HEK293T (cell line): ENCODE data around the gene ST3GAL6.
A peak's percentile ranks its signal among the peaks of the same experiment; 100 is the strongest.
"Not testable (repeated sequence)": the region's sequence is repeated elsewhere in the genome, so short reads cannot be mapped to it uniquely, and the experiment has no call there.

Source experiments
- CTCF ChIA-PET: fragments of 350-600 bp; formaldehyde crosslinking; extraction: SDS; loops from one replicate; lab custom pipeline; 2021; ENCODE audit warnings: antibody characterized with exemption, inconsistent platforms; lab: Yijun Ruan, JAX
- POLR2A ChIA-PET: fragments of 350-600 bp; formaldehyde crosslinking; extraction: SDS; loops from one replicate; lab custom pipeline; 2020; ENCODE audit warnings: antibody characterized with exemption, inconsistent platforms; lab: Yijun Ruan, JAX
- DNase-seq: peaks from one replicate; pipeline ENCODE4 v3.0.0; 2012; ENCODE audit warnings: mixed read lengths; ENCODE audit errors: extremely low spot score
- ARNT ChIP-seq: fragments of 450-650 bp; IDR thresholded peaks from 2 replicates; pipeline ENCODE4 v1.6.1; 2017; ENCODE audit warnings: mild to moderate bottlenecking
- BHLHE40 ChIP-seq: fragments of 450-650 bp; IDR thresholded peaks from 2 replicates; pipeline ENCODE4 v1.6.1; 2016; ENCODE audit warnings: mild to moderate bottlenecking, moderate library complexity, borderline replicate concordance
- CTBP1 ChIP-seq: fragments of 450-650 bp; IDR thresholded peaks from 2 replicates; pipeline ENCODE4 v1.6.1; 2016; ENCODE audit warnings: borderline replicate concordance
- ELF4 ChIP-seq: fragments of 450-650 bp; IDR thresholded peaks from 2 replicates; pipeline ENCODE4 v1.6.1; 2017; ENCODE audit warnings: antibody characterized with exemption
- FOXA1 ChIP-seq: fragments of 450-650 bp; IDR thresholded peaks from 2 replicates; pipeline ENCODE4 v1.6.1; 2016; ENCODE audit warnings: mild to moderate bottlenecking
- FOXK2 ChIP-seq: fragments of 450-650 bp; IDR thresholded peaks from 2 replicates; pipeline ENCODE4 v1.6.1; 2016; ENCODE audit warnings: mild to moderate bottlenecking
- FOXM1 ChIP-seq: fragments of 450-650 bp; IDR thresholded peaks from 2 replicates; pipeline ENCODE4 v1.6.1; 2017; ENCODE audit warnings: mild to moderate bottlenecking, borderline replicate concordance
- HDGF ChIP-seq: fragments of 450-650 bp; IDR thresholded peaks from 2 replicates; pipeline ENCODE4 v1.6.1; 2017; ENCODE audit warnings: antibody characterized with exemption, borderline replicate concordance
- L3MBTL2 ChIP-seq: fragments of 450-650 bp; conservative IDR thresholded peaks from 2 replicates; pipeline ENCODE4 v1.6.1; 2016; ENCODE audit warnings: mild to moderate bottlenecking
- LEF1 ChIP-seq: fragments of 450-650 bp; IDR thresholded peaks from 2 replicates; pipeline ENCODE4 v1.6.1; 2017; ENCODE audit warnings: mild to moderate bottlenecking, borderline replicate concordance
- NFRKB ChIP-seq: fragments of 450-650 bp; IDR thresholded peaks from 2 replicates; pipeline ENCODE4 v1.6.1; 2016; ENCODE audit warnings: mild to moderate bottlenecking, moderate library complexity
- PKNOX1 ChIP-seq: fragments of 450-650 bp; IDR thresholded peaks from 2 replicates; pipeline ENCODE4 v1.6.1; 2016
- SP1 ChIP-seq: fragments of 450-650 bp; IDR thresholded peaks from 2 replicates; pipeline ENCODE4 v1.6.1; 2017
- SUZ12 ChIP-seq: fragments of 450-650 bp; IDR thresholded peaks from 2 replicates; pipeline ENCODE4 v1.6.1; 2016; ENCODE audit warnings: mild to moderate bottlenecking
- TARDBP ChIP-seq: fragments of 450-650 bp; IDR thresholded peaks from 2 replicates; pipeline ENCODE4 v1.6.1; 2016
- ZNF384 ChIP-seq: fragments of 450-650 bp; IDR thresholded peaks from 2 replicates; pipeline ENCODE4 v1.6.1; 2016

ST3GAL6 gene

GRCh38 chr3:98823791-98824190 lies 60.7 kb downstream of the ST3GAL6 start:
- no peak for DNase-seq
- ChIA-PET POLR2A (no interaction called here), CTCF (interaction anchor here (0.6 to 1.0 kb wide), 3 partner anchors 9 to 170 kb away, joined by 3 to 6 read pairs (median 3); no protein-coding TSS in a partner anchor)
- TF ChIP-seq FOXA1 = no peak
- no peak for TF ChIP-seq ELF4
- TF ChIP-seq CTBP1 = no peak
- no peak for TF ChIP-seq FOXM1
- no peak for TF ChIP-seq ZNF384
- no peak for TF ChIP-seq L3MBTL2
- TF ChIP-seq SP1 = no peak
- TF ChIP-seq TARDBP = no peak
- no peak for TF ChIP-seq BHLHE40

- DNase-seq = no peak
These were observed 61.1 kb downstream of the ST3GAL6 start for GRCh38 chr3:98824256-98824655.

GRCh38 chr3:98826126-98826525 lies 63.0 kb downstream of the ST3GAL6 start:
- DNase-seq = no peak
- CTCF ChIA-PET = interaction anchor here (0.6 to 0.9 kb wide), 3 partner anchors 65 to 781 kb away, joined by 3 to 4 read pairs (median 3); no protein-coding TSS in a partner anchor
- TF ChIP-seq SUZ12 = no peak
- no peak for TF ChIP-seq FOXM1
- no peak for TF ChIP-seq ZNF384
- POLR2A ChIA-PET = no interaction called here

More at GRCh38 chr3:98824256-98824655, 61.1 kb downstream of the ST3GAL6 start:
- POLR2A ChIA-PET = no interaction called here
- TF ChIP-seq TARDBP = no peak
- no peak for TF ChIP-seq FOXM1
- no peak for TF ChIP-seq ZNF384
- no peak for TF ChIP-seq FOXK2
- no peak for TF ChIP-seq L3MBTL2
- no peak for TF ChIP-seq ARNT
- TF ChIP-seq ELF4 = no peak
- TF ChIP-seq BHLHE40 = no peak
- no peak for TF ChIP-seq FOXA1
- no peak for TF ChIP-seq NFRKB
- TF ChIP-seq LEF1 = no peak
- TF ChIP-seq CTBP1 = no peak
- no peak for TF ChIP-seq PKNOX1
- no peak for TF ChIP-seq SUZ12
- TF ChIP-seq HDGF = no peak
- TF ChIP-seq SP1 = no peak
- CTCF ChIA-PET = interaction anchor here (0.5 to 1.0 kb wide), 4 partner anchors 8 to 672 kb away, joined by 3 to 6 read pairs (median 3); no protein-coding TSS in a partner anchor

DNA sequence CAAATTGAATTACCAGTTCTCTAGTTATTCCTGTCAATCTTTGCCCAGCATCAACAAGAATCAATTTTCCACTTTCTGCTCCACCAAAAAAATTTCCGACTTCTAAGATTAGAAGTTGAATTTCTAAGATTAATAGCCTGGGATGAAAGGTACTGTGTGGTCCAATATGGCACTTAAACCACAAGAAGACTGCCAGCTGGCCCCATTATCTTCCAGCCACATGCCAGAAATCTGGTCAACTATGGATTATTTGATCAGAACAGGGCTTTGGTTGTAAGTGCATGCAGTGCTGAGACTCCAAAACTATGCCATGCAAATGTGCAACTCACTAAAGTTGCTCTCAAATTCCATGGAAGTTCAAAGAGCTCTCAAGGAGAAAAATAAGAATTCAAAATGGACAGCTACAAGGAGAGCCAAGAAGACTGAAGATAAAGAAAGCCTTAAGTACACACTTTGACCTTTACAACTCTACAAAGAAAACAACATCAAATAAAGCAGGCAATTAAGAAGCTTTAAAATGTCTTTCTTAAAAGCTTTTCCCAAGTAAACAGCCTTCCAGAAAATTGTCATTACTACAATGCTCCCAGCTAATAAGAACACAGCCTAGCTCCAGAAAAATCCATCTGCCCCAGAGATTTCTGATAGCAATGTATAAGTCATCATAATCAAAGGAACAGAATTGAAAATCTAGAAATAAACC lies 64.2 kb downstream of the ST3GAL6 start:
- ChIA-PET CTCF (interaction anchor here (1.1 kb wide), 2 partner anchors 11 to 167 kb away, joined by 3 read pairs; no protein-coding TSS in a partner anchor), POLR2A (no interaction called here)
- DNase-seq = no peak
- no peak for TF ChIP-seq FOXA1

DNA sequence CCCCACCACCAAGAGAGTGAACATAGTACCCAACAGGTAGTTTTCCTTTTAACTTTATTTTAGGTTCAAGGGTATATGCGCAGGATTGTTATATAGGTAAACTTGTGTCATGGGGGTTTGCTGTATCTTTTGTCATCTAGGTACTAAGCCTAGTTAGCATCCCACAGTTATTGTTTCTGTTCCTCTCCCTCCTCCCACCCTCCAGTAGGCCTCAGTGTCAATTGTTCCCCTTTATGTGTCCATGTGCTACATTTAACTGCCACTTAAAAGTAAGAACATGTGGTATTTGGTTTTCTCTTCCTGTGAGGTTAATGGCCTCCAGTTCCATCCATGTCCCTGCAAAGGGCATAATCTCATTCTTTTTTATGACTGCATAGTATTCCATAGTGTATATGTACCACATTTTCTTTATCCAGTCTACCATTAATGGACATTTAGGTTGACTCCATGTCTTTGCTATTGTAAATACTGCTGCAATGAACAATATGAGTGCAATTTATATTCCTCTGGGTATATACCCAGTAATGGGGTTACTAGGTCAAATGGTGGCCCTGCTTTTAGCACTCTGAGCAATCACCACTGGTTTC lies 66.2 kb downstream of the ST3GAL6 start:
- ChIA-PET POLR2A (no interaction called here), CTCF (interaction anchor here (1.0 kb wide), 1 partner anchor 154 kb away, joined by 4 read pairs; no protein-coding TSS in a partner anchor)
- no peak for DNase-seq
- no peak for TF ChIP-seq LEF1
- no peak for TF ChIP-seq ZNF384
- TF ChIP-seq FOXK2 = no peak
- TF ChIP-seq NFRKB = no peak
- no peak for TF ChIP-seq ELF4
- no peak for TF ChIP-seq L3MBTL2
- TF ChIP-seq FOXA1 = no peak
- TF ChIP-seq SUZ12 = no peak
- TF ChIP-seq BHLHE40 = no peak
- TF ChIP-seq TARDBP = no peak
- no peak for TF ChIP-seq CTBP1
- no peak for TF ChIP-seq HDGF
- no peak for TF ChIP-seq FOXM1
- TF ChIP-seq ARNT = no peak
- no peak for TF ChIP-seq SP1
- no peak for TF ChIP-seq PKNOX1

- peak; percentile 37 for TF ChIP-seq L3MBTL2
- DNase-seq, CTCF ChIA-PET, POLR2A ChIA-PET: not testable (repeated sequence)
These were observed 67.9 kb downstream of the ST3GAL6 start for GRCh38 chr3:98831060-98831459.

DNA sequence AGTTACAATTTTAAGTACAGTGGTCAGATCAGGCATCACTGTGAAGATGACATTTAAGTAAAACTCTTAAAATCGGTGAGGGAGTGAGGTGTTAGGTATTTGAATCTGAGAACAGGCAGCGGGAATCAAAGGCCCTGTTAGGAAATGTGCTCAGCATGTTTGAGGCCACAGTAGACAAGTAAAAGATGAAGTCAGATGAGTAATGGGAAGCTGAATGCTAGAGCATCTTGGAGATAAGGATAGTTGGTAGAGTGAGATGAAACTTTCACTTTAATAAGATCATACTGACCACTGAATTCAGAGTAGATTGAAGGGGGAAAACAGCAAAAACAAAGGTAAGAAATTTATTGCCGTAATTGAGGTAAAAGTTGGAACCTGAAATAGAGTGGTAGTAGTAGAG lies 76.7 kb downstream of the ST3GAL6 start:
- ChIA-PET POLR2A (no interaction called here), CTCF (no interaction called here)
- DNase-seq = no peak
- TF ChIP-seq SP1 (no peak), PKNOX1 (no peak), NFRKB (no peak), CTBP1 (no peak), SUZ12 (no peak), TARDBP (no peak), ELF4 (no peak), FOXM1 (no peak), BHLHE40 (no peak), FOXA1 (no peak), ZNF384 (no peak), LEF1 (no peak), HDGF (no peak)
